ENCODE results near the gene XRCC1. TPM values are rescaled to one million over a fixed set of nuclear protein-coding genes. Genes with fewer than 3 reads are reported as not detected.

The XRCC1 gene
- total RNA-seq, 1 donor from 2014 or later: 14.6 TPM

- peaks cover 44% of the 10 kb centered on the region for H3K79me2 ChIP-seq (ENCODE audit: insufficient read depth, low read length)
- H4K20me1 ChIP-seq (ENCODE audit: insufficient read depth, low read length): peaks cover 7% of the 10 kb centered on the region
- H3K36me3 ChIP-seq (ENCODE audit: insufficient read depth, low read length): no peaks in the 10 kb centered on the region
- peaks cover 2% of the 10 kb centered on the region for H3K36me3 Mint-ChIP-seq (ENCODE audit: low read depth, unreplicated experiment)
- H3K4me3 ChIP-seq (ENCODE audit: insufficient read depth, low read depth, low read length): no peak overlapping the region
- H3K4me3 Mint-ChIP-seq (ENCODE audit: unreplicated experiment): no peak overlapping the region
- no peak for FAIRE-seq
- H3K4me2 ChIP-seq (ENCODE audit: low read length): no peak overlapping the region
- H3K9ac ChIP-seq (ENCODE audit: low read length): no peak overlapping the region
- H3K4me1 ChIP-seq (ENCODE audit: insufficient read depth, low read length): peaks cover 16% of the 10 kb centered on the region
- H3K4me1 Mint-ChIP-seq (ENCODE audit: low read depth, unreplicated experiment): peaks cover 13% of the 10 kb centered on the region
- no peaks in the 10 kb centered on the region for H3K9me3 ChIP-seq (ENCODE audit: insufficient read depth, low read depth, low read length)
- H3K9me3 Mint-ChIP-seq (ENCODE audit: unreplicated experiment): no peaks in the 10 kb centered on the region
- TF ChIP-seq EZH2 (IDR thresholded peaks at IDR 0.05; ENCODE audit: insufficient read depth, low read length) (no peak), CTCF (IDR thresholded peaks at IDR 0.05; ENCODE audit: insufficient read depth, low read depth, low read length) (no peak)
- H3K27ac Mint-ChIP-seq (ENCODE audit: unreplicated experiment): no peak overlapping the region
- H3K27me3 Mint-ChIP-seq (ENCODE audit: low read depth, unreplicated experiment): no peaks in the 10 kb centered on the region
- H3K27ac ChIP-seq (ENCODE audit: low read depth, low read length): no peak overlapping the region
- no peak overlapping the region for H2AFZ ChIP-seq (ENCODE audit: low read depth, low read length)
- H3K27me3 ChIP-seq (ENCODE audit: insufficient read depth, low read length): no peaks in the 10 kb centered on the region
- no peak for DNase-seq (ENCODE audit: low read depth)
These were observed 24.4 kb upstream of the XRCC1 start for GRCh38 chr19:43599635-43600295.

- Mint-ChIP-seq H3K27ac (ENCODE audit: unreplicated experiment) (no peak overlapping the region), H3K9me3 (ENCODE audit: unreplicated experiment) (no peaks in the 10 kb centered on the region), H3K4me1 (ENCODE audit: low read depth, unreplicated experiment) (peaks cover 16% of the 10 kb centered on the region), H3K27me3 (ENCODE audit: low read depth, unreplicated experiment) (no peaks in the 10 kb centered on the region), H3K36me3 (ENCODE audit: low read depth, unreplicated experiment) (no peaks in the 10 kb centered on the region), H3K4me3 (ENCODE audit: unreplicated experiment) (peak overlapping the region; percentile 100)
- peaks cover 18% of the 10 kb centered on the region for H4K20me1 ChIP-seq (ENCODE audit: insufficient read depth, low read length)
- H3K36me3 ChIP-seq (ENCODE audit: insufficient read depth, low read length): no peaks in the 10 kb centered on the region
- TF ChIP-seq EZH2 (IDR thresholded peaks at IDR 0.05; ENCODE audit: insufficient read depth, low read length): no peak
- no peak for TF ChIP-seq CTCF (IDR thresholded peaks at IDR 0.05; ENCODE audit: insufficient read depth, low read depth, low read length)
- no peaks in the 10 kb centered on the region for H3K9me3 ChIP-seq (ENCODE audit: insufficient read depth, low read depth, low read length)
- H3K27me3 ChIP-seq (ENCODE audit: insufficient read depth, low read length): no peaks in the 10 kb centered on the region
- peaks cover 26% of the 10 kb centered on the region for H3K4me1 ChIP-seq (ENCODE audit: insufficient read depth, low read length)
- H2AFZ ChIP-seq (ENCODE audit: low read depth, low read length): no peak overlapping the region
- no peak overlapping the region for H3K27ac ChIP-seq (ENCODE audit: low read depth, low read length)
- H3K4me2 ChIP-seq (ENCODE audit: low read length): peak overlapping the region; percentile 94
- H3K4me3 ChIP-seq (ENCODE audit: insufficient read depth, low read depth, low read length): no peak overlapping the region
- DNase-seq (ENCODE audit: low read depth) (no peak), FAIRE-seq (no peak)
- H3K9ac ChIP-seq (ENCODE audit: low read length): peak overlapping the region; percentile 97
- peaks cover 55% of the 10 kb centered on the region for H3K79me2 ChIP-seq (ENCODE audit: insufficient read depth, low read length)
These were observed 23.3 kb upstream of the XRCC1 start for GRCh38 chr19:43598445-43599240.
